ENCODE results near the gene SORCS2.

DNA sequence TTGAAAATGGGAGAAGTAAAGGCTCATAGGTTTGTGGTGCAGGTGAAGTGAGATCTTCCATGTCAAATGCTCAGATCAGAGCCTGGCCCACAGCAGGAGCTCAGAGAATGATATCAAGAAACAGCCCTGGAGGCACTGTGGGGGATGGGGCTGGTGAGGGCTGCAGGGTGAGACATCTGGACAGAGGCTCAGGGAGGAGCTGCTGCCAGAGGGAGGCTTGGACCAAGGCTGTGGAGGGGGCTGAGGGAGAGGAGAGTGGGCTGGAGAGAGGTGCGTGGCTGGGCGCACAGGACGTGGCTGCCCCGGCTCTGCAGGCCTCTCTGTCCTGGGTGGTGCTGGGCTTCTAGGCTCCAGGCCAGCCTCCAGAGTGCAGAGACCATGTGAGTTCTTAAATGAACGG is 5.6 kb downstream of the SORCS2 start:
- TF ChIP-seq EP300 (IDR thresholded peaks at IDR 0.05) (no peak), POLR2A (IDR thresholded peaks at IDR 0.05) (no peak), POLR2AphosphoS5 (IDR thresholded peaks at IDR 0.05) (no peak)
- TF ChIP-seq, protein P1, sequence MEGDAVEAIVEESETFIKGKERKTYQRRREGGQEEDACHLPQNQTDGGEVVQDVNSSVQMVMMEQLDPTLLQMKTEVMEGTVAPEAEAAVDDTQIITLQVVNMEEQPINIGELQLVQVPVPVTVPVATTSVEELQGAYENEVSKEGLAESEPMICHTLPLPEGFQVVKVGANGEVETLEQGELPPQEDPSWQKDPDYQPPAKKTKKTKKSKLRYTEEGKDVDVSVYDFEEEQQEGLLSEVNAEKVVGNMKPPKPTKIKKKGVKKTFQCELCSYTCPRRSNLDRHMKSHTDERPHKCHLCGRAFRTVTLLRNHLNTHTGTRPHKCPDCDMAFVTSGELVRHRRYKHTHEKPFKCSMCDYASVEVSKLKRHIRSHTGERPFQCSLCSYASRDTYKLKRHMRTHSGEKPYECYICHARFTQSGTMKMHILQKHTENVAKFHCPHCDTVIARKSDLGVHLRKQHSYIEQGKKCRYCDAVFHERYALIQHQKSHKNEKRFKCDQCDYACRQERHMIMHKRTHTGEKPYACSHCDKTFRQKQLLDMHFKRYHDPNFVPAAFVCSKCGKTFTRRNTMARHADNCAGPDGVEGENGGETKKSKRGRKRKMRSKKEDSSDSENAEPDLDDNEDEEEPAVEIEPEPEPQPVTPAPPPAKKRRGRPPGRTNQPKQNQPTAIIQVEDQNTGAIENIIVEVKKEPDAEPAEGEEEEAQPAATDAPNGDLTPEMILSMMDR (IDR thresholded peaks at IDR 0.05): no peak
